GM19240 (cell line): ENCODE data around the gene ABCB6.

Source experiments
- DNase-seq: peaks from one replicate; pipeline ENCODE4 v3.0.0; 2011; ENCODE audit warnings: low spot score; ENCODE audit not compliant: insufficient read length

ABCB6 gene

DNA sequence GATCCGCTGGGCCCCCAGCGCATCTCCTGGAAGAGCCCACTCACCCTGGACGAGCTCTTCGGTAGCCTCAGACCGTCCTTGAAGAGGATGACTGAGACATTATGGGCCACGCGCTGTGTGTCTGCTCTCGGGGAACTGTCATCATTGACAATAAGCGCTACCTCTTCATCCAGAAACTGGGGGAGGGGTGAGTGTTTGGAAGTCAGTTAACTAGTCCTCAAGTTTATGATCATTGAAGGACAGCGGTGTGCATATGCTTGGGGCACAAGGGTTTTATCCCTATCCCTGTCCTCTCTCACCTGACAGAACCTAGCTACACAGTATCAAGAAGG is 27.1 kb upstream of the ABCB6 start:
- no peak for DNase-seq

DNA sequence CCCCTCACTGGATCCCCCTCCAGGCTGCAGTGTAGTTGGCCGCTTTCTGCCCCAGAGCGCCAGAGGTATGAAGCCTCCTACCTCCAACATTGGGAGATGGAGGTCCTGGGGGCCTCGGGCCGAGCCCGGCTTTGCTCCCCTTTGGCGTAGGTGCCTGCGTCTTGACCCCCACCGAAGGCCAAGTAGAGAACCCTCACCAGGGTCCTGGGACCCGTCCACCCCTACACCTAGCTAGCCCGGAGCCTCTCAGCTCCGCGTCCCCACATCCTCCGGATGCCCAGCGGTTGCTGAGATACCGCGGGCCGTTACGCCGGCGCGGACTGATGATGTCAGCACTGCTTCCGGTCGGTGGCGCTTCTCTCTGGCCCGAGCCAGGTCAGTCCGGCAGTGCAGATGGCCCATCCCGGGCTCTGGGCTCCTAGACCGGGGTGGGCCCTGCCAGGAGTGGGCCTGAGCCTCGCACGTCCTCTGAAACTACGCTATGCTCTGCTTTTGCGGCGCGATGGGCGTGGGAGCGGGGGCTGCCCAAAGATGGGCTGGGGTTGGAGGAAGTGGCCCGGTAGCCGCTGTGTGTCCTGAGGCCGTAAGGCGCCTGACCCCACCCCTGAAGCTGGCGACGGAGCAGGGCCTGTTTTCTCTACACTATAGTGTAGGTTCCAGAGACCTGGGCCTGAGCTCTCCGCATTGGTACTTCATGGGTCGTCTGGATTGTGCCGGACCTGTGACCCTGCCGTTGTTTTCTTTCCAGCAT is 26.6 kb upstream of the ABCB6 start, which contains the start of the genes GLB1L and STK16:
GLB1L (minus strand) TSS at position 297 of the 751 bp plus-strand sequence. CDS start 1,871 bp downstream, outside the sequence.
STK16 (plus strand) TSS at position 332 of the 751 bp plus-strand sequence. CDS start 521 bp downstream, outside the sequence.
- DNase-seq = peak; percentile 98

DNA sequence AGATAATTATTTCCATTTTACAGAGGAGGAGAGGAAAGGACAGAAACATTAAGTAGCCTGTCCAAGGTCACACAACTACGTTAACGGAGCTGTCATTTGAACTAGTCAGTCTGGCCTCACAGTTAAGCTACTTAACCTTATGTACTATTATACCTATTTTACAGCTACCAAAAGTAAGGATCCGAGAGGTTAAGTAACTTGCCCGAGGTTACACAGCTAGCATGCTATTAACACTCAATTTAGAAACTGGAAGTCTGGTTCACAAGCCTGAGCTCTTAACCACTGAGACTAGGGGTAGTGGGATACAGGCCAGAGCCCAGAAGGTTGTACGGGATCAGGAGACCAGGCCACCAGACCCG is 26.0 kb upstream of the ABCB6 start:
- DNase-seq = no peak

DNA sequence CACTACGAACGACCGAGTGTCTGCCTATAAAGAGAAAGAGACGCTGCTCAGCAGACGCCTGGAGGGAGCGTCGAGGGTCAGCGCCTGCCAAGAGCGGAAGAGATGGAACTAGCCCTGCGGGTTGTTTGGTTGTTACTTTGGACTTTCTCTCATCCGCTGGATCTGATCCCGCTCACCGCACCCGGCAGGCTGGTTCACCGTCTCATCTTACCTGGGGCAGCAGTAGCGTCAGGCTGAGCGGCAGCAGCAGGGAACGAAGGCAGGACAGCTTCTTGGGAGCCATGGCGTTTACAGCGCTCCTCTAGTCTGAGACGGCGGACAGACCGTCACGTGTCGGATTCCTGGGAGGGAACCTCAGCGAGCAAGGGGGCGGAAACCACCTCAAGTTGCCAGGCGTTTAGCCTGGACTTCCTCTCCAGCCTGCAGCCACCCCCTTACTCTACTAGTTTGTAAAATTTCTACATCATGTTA is 24.6 kb upstream of the ABCB6 start:
- no peak for DNase-seq

DNA sequence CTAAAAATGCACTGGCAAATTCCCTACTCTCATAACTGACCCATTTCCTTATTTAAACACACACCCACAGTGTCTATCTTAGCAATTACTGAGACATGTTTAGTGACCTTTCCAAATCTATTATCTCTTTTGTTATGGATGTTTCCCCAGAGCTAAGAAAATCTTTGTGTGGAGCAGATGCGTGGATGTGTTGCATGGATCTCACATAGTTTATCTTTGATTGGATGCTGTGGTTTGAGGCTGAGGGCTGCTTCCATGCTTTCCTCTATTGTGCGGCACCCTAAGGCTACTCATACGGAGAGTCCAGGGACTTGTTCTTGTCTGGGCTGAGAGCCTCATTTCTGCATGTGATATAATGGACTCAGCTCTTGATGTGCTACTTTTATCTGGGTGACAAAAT is 15.6 kb upstream of the ABCB6 start:
- no peak for DNase-seq

DNA sequence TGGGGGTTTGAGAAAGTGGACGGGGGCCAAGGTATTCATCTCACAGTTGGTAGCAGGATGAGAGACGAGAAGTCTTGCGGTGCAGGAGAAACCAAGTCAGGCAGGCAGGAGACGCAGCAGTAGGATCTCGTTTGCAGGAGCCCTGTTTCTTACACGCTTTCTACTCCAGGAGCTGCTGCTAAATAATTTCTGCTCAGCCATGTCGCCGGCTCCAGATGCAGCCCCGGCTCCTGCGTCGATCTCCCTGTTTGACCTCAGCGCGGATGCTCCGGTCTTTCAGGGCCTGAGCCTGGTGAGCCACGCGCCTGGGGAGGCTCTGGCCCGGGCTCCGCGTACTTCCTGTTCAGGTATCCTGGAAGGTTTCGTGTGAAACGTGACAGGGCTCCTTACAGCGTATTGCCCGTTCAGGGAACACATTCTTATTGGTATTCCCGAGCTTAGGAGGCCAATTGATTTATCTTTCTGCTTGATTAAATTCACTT is 11.3 kb upstream of the ABCB6 start:
- peak; percentile 55 for DNase-seq

DNA sequence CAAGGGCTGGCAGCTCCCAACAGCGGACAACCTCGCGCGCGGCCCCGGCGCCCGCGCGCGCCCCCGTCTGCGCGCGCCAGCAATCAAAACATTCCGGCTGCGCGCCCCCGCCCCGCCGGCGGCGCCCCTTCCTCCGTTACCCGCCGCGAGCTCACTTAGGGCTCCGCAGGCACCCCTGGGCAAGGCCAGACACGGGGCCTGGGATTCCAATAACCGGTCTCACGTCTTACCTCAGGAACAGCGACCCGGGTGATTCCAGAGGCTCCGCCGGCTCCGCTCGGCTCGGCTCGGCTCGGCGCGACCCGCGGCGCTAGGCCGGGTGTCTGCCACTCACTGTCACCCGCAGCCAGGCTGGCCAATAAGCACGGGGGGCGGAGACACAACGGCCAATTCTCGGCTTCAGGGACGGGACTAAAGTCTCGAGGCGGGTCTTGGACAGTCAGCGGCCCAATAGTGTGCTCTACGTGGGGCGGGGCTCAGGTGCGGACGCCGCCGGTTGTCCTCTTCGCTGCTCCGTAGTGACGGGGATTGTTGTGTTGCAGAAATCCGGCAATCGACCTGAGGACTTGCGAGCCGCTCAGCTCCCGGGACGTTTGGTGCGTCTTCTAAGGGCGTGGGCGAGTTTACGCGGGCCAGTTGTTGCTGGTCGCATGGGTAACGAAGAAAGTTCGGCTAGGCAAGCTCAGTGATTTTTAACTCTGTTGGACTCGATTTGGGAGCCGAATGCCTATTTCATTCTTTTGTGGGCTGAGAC is 10.7 kb upstream of the ABCB6 start, which contains the start of the genes ANKZF1 and ATG9A:
ANKZF1 (plus strand) TSS at position 502 of the 754 bp plus-strand sequence. CDS start 452 bp downstream, outside the sequence.
ATG9A (minus strand) TSS at position 332 of the 754 bp plus-strand sequence. CDS start 1,612 bp downstream, outside the sequence.
- peak; percentile 99 for DNase-seq

DNA sequence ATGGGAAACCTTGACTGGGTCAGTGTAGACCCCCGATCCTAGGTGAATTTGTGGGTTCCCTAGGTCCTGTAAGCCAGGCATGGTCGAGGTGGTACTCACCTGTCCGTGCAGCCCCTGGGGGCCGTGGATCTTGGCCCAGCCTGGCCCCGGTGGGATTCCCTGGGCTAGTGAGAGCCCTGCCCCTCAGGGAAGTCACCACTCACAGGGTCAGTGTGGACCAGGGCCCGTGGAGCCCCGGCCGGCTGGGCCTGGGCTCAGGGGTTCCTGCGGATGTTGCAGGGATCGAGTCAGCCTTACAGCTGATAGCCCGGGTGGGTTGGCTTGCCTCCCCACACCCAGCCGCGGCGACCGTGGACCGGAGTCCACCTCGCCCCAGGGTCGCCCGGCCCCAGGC is 10.2 kb upstream of the ABCB6 start:
- no peak for DNase-seq

DNA sequence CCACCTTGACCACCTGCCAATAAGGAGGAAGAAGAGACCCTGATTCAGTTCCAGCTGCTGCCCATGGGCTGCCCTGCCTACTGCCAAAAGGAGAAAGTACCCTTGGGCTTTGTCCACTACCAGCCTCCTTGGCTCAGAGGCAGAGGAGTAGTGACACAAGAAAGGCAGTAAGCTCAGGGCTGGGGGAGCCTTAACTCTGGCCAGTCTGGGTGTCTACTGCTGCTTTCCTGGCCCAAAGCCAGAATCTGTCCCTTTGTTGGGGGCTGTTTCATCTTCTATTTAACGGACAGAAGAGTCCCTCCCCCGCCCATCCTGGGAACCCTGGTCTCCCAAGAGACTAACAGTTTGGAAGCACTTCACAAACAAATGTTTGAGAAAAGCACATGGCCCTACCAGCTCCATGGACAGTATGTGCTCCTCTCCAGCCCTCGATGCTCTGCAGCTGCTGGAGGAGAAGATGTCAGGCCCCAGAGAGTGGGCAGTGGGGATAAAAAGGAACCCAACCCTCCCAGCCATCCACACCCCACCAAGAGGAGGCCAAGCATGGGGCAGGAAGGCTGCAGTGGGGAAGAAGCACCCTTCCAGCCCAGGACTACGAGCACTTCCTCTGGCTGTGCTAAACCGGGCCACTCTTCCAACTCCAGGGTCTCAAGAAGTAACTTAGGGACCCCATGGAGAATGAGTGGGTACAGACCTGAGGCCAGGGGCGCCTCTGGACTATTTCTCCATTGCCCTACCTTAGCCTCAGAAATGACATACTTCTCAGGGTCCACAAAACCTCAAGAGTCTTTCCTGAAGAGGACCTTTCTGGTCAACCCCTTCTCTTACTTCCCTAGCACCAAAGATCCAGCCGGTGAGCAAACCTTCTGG is 9.5 kb upstream of the ABCB6 start:
- DNase-seq = no peak

DNA sequence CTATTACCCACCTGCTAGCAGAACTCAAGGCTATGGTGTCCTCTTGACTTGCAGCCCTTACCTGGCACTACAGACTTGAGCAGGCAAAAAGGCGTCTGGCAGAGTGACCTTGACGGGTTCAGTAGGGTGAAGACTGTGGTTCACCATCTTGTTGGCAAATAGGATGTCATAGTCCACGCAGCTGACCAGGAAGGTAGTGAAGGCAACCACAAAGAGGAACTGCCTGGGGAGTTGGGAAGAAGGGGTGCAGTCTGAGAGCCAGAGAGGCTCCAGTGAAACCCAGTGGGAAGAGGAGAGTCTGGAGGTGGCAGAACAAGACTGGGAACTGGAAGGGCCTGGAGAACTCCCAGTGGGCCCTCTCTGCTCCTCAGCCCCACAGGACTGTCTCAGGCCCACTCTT is 6.6 kb upstream of the ABCB6 start:
- no peak for DNase-seq

DNA sequence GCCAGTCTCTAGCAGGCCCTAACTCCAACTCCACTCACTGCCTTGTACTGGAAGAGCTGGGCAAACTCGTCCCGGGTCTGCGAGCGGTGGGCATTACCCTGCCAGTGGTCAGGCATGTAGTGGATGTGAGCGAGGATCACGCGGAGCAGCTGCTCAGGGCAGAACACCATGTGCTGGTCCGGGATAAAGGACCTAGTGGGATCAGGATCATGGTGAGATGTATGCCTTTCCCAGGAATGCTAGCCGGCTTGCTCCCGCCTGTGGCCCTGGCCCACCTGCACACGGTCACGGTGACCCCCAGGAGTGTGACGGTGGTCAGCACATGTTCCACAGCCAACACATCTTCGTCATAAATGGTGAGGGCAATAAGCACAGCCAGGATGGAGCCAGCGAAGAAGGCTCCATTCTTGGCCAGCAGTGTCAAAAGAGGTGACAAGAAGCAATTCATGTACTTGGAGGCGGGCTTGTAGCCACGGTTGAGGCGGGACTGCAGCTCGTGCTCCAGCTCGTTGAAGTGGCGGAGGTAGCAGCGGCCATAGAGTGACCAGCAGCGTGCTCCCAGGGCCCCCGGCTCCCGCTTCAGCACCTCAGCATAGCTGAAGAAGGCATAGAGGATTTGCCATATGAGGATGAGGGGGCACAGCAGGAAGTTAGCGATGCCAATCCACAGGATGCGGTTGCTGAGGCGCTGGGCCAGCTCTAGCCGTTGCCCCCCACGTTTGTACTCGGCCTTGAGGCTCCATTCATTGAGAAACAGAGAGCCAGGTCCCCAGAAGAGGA is 5.3 kb upstream of the ABCB6 start:
- no peak for DNase-seq

DNA sequence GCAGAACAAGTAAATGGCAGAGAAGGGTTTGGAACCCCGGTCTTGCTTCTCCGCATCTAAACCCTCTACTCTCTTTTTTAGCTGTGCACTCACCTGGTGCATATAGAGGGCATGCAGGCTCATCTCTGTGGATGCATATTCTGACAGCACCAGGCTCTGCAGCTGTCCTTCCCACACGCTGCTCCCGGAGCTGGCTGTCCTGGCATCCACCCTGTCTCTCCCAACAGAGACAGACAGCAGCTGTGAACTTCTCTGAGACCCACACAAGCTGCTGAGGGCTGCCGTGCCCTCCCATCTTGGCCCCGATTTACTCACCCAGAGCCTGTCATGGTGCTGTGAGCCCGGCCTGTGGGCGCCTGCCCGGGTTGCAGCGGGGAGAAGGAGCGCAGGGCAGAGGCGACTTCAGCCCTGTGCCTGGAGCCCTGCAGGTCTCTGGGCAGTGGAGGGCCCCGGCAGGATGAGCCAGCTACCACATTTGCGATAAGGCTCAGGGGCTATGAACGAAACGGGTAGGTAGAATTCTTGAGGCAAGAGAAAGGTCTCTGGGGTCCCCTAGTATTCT is 3.3 kb upstream of the ABCB6 start:
- DNase-seq = no peak

DNA sequence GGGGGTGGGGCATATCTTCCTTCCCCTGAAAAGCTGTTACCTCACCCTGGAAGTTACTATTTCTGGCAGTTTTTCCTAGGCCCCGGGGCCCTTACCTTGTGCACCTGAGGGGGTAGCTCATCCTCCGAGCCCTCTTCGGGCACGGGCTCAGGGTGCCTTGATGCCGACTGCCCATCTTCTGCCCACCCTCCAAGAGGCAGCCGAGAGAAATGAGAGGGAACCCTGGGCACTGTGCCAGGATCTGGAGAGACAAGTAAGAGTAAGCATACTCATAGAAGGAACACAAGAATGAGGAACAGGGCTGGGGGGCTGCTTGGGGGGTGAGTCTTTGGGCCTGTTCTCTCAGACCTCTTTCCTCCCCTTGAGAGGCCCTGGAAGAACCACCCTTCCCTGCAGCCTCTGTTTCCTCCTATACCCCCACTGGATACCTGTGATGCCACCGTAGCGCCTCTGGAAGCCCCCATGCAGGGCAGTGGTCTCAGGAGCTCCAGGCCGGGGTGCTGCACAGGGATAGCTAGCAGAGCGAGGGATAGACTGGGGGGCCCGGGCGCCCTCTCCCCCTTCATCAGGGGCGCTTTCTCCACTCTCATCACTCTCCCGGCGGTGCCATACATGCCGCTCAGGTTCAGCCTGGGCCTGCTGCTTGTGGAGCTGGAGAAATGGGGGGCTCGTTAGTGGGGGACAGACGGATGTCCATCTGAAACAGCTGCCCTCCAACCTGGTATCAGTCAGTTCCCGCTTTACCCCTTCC is 2.1 kb upstream of the ABCB6 start:
- no peak for DNase-seq

DNA sequence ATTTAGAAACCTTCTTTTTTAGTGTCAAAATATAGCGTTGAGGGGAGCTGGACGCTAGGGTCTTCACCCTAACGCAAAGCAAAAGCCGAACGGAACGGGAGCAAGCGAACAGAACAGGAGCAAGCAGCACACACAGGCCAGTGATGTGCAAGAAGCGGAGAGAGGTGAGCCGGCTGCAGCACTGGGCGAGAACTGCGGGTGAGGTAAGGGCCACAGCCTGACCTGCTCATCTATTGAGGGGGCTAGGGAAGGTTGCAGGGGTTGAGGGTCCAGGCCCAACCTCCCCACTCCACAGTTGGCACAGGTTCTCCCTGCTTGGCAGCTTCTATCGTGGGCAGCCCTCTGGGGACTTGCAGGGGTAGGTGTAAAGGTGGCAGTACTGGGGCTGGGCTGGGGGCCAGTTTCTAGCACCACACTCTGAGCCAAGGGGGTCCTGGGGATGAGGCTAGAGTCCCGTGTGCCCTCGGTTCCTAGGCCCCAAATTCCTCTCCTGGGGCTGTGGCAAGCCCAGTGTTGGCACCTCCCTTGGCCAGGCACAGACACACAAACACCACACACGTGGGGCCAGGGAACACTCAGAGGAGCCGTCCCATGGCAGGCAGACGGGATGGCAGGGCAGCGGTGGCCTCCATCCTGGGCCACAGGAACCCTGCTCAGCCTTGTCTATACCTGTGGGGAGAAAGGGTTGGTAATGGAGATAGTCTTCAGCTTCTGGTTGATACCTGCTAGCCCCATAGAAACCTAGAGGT is 1.2 kb upstream of the ABCB6 start:
- no peak for DNase-seq

DNA sequence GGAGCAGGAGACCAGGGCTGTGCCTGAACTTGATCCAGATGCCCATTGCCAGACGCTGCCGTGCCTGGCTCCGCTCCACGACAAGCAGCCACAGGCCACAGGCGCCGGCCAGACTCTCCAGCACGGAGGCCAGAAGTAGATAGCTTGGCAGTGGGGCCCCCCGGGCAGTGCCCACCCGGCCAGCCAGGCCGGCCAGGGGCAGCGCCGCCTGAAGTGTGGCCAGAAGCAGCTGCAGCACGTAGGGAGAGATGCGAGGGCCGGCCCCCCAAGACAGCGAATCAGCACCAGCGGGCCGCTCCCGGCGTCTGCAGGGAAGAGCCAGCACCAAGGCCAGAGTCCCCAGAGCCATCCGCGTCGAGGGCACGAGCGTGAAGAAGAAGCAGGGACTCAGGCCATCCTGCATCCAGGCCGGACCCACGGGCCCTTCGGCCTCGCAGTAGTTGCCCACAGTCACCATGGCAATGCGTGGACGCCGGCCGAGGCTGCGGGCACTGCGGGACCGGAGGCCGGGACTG is 484 bp downstream of the ABCB6 start:
- no peak for DNase-seq

DNA sequence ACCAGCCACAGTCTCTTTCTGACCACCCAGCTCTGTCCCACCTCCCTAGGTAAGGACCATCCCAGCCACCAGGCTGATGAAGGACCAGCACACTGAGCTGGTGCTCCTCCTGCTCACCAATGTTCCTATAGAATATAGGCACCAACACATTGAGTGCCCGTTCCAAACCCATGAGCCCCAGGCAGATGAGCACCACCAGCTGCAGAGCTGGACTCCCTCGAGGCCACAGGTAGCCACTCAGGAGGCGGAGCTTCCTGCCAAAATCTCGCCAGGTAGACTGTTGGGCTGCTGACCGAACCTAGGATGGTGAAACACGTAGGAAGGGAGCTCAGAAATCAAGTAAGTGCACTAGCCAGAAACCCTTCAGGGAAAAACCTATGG is 2.2 kb downstream of the ABCB6 start:
- DNase-seq = no peak

DNA sequence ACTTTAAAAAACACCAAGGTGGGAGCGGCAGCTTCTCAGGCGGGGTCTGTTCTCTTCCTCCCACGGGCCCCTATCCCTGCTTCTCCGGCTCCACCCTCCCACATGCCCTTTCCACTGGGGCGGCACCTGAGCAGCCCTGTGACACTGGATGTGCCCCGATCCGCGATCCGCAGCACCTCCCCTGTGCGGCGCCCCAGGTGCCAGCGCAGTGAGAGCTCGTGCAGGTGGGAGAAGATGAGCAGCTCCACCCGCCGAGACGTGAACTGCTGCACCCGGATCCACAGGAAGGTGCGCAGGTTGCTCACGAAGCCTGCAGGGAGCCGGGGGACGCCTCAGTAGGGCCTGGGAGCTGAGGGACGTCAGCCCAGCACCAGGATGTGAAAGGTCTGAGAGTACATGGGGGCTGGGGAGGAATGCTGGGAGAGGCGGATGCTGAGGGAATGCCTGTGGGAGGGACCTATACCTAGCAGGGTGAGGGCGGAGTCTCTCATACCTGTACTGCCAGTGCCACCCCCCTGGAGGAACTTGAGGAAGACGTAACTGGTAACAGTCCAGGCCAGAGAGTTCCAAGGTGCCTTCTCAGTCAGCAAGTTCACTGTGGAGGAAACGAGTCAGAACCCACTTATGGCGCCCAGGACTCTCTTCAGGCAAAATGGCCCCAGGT is 2.8 kb downstream of the ABCB6 start:
- DNase-seq = no peak

DNA sequence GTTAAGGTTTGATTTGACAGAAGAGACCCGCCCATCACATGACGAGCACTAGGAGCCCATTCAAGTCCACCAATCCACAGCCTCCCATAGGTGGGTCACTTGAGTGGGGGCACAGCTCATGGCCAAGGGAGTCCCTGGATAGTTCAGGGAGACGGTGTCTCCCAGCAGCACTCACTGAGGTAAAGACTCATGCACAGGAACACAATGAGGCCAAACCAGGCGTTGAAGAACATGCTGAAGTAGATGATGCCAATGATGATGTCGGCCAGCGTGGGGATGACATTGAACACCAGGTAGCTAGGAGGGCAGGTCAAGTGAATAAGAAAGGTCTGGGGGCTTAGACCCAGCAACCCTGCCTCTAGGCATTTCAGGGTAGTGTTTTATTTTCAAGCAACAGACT is 4.0 kb downstream of the ABCB6 start:
- DNase-seq = no peak
